ENCODE results near the gene GXYLT1. TPM values are rescaled to one million over a fixed set of nuclear protein-coding genes. Genes with fewer than 3 reads are reported as not detected.

Gene GXYLT1
- total and polyA plus RNA-seq, 2 of the 13 experiments (the other 11 are each of a cell fraction or from before 2014, with no cell fraction given): 7.8 to 17.0 TPM

GRCh38 chr12:42144408-42145196, at the start of gene GXYLT1 (continued):
- TF ChIP-seq E2F2 (CRISPR knock-in tag; IDR thresholded peaks at IDR 0.05; ENCODE audit: borderline replicate concordance): peak; percentile 81; the same call in 1 of the 2 replicates
- TF ChIP-seq AHR (CRISPR knock-in tag; IDR thresholded peaks at IDR 0.05): no peak; the same call in 1 of the 2 replicates
- no peak for TF ChIP-seq JUN (CRISPR knock-in tag; IDR thresholded peaks at IDR 0.05)
- TF ChIP-seq CENPX (CRISPR knock-in tag; IDR thresholded peaks at IDR 0.05): no peak
- TF ChIP-seq TMF1 (CRISPR knock-in tag; IDR thresholded peaks at IDR 0.05; ENCODE audit: low read depth): peak; percentile 54; the same call in 1 of the 2 replicates
- TF ChIP-seq ZKSCAN5 (CRISPR knock-in tag; IDR thresholded peaks at IDR 0.05): no peak
- TF ChIP-seq ZFP37 (CRISPR knock-in tag; IDR thresholded peaks at IDR 0.05; ENCODE audit: borderline replicate concordance): no peak
- TF ChIP-seq ZFP41 (CRISPR knock-in tag; IDR thresholded peaks at IDR 0.05; ENCODE audit: borderline replicate concordance): peak; percentile 87; the same call in 1 of the 2 replicates
- TF ChIP-seq NR2F2 (IDR thresholded peaks at IDR 0.05; ENCODE audit: borderline replicate concordance, low read depth): no peak; the same call in 1 of the 2 replicates
- no peak for TF ChIP-seq ZNF292 (CRISPR knock-in tag; IDR thresholded peaks at IDR 0.05; ENCODE audit: borderline replicate concordance, low read depth)
- no peak for TF ChIP-seq AKNA (CRISPR knock-in tag; IDR thresholded peaks at IDR 0.05; ENCODE audit: borderline replicate concordance)
- TF ChIP-seq MATR3 (CRISPR knock-in tag; IDR thresholded peaks at IDR 0.05): no peak
- no peak for TF ChIP-seq ZNF3 (CRISPR knock-in tag; IDR thresholded peaks at IDR 0.05)
- peak; percentile 56; the same call in 1 of the 2 replicates for TF ChIP-seq ISL2 (CRISPR knock-in tag; IDR thresholded peaks at IDR 0.05)
- no peak for TF ChIP-seq ZNF101 (CRISPR knock-in tag; IDR thresholded peaks at IDR 0.05; ENCODE audit: borderline replicate concordance, low read depth)
- TF ChIP-seq BCL3 (CRISPR knock-in tag; IDR thresholded peaks at IDR 0.05): peak; percentile 89; the same call in 1 of the 2 replicates
- TF ChIP-seq EP300 (IDR thresholded peaks at IDR 0.05; ENCODE audit: low read depth in 2 of 2, low read length in 2 of 2): no peak
- no peak for TF ChIP-seq EP300 (CRISPR knock-in tag; IDR thresholded peaks at IDR 0.05; ENCODE audit: borderline replicate concordance)
- TF ChIP-seq GZF1 (CRISPR knock-in tag; IDR thresholded peaks at IDR 0.05): no peak
- no peak for TF ChIP-seq POLR2AphosphoS2 (IDR thresholded peaks at IDR 0.05; ENCODE audit: low read depth, low read length)
- TF ChIP-seq ZFP90 (CRISPR knock-in tag; IDR thresholded peaks at IDR 0.05; ENCODE audit: borderline replicate concordance): peak; percentile 90; the same call in 1 of the 2 replicates

All from HepG2 (cell line).